B cell (primary cell): ENCODE measurements around the gene NDC1. TPM values are rescaled to one million over a fixed set of nuclear protein-coding genes. Genes with fewer than 3 reads are reported as not detected.

Source experiments
- ATAC-seq: fragments of 200-7000 bp; cut with Tn5 transposase; one replicate; pipeline ENCODE4 v1.10.0; 2021; ENCODE audit warnings: low read depth, mild to moderate bottlenecking, moderate number of reproducible peaks, moderate library complexity
- CTCF ChIA-PET: fragments of 350-600 bp; sonication (Branson Sonifier 250); formaldehyde crosslinking; loops from one replicate; lab custom pipeline; 2021; ENCODE audit warnings: antibody characterized with exemption, inconsistent platforms; lab: Charles Lee
- POLR2A ChIA-PET: fragments of 350-600 bp; sonication (Branson Sonifier 250); formaldehyde crosslinking; loops from one replicate; lab custom pipeline; 2021; ENCODE audit warnings: antibody characterized with exemption; lab: Charles Lee
- DNase-seq: peaks from one replicate; pipeline ENCODE4 v3.0.0; 2013
- H2AFZ ChIP-seq: 2 replicates; pipeline ENCODE4 v1.6.1; 2012; ENCODE audit warnings: mild to moderate bottlenecking, low read depth, low read length; ENCODE audit not compliant: insufficient read depth, poor library complexity, severe bottlenecking
- H3K27ac ChIP-seq, 2 donors: 1 replicate in 1 of 2; 2 replicates in 1 of 2; pipeline ENCODE4 v1.5.1; 2012 to 2013; ENCODE audit warnings: low read length in 2 of 2, mild to moderate bottlenecking in 2 of 2, moderate library complexity in 1 of 2
- H3K27me3 ChIP-seq, 4 experiments: fragments of 200-600 bp in 1 of 4; sonication (generic) in 1 of 4; replicated peaks in 1 of 4; 1 replicate in 2 of 4; 2 replicates in 2 of 4; pipeline versions ENCODE4 v1.6.1 to v1.7.0; 2013 to 2016; ENCODE audit warnings: low read length in 3 of 4, mild to moderate bottlenecking in 2 of 4, mixed read lengths in 1 of 4, moderate library complexity in 1 of 4; ENCODE audit not compliant: insufficient read depth in 4 of 4, control insufficient read depth in 3 of 4; ENCODE audit errors: control extremely low read depth in 1 of 4
- H3K36me3 ChIP-seq, 2 experiments: replicated peaks in 1 of 2; 1 replicate in 1 of 2; 2 replicates in 1 of 2; pipeline versions ENCODE4 v1.6.1 to v1.7.1; 2013; ENCODE audit warnings: low read length in 1 of 2; ENCODE audit not compliant: insufficient read depth in 2 of 2, control insufficient read depth in 1 of 2; ENCODE audit errors: control extremely low read depth in 1 of 2, extremely low read depth in 1 of 2
- H3K4me1 ChIP-seq, 2 donors: fragments of 200-600 bp in 1 of 2; sonication (generic) in 1 of 2; 1 replicate in 1 of 2; 2 replicates in 1 of 2; pipeline versions ENCODE4 v1.5.1 to v1.6.1; 2013 to 2017; ENCODE audit warnings: low read length in 2 of 2; ENCODE audit not compliant: control insufficient read depth in 2 of 2, insufficient read depth in 2 of 2
- H3K4me2 ChIP-seq: replicated peaks from 2 replicates; pipeline ENCODE3; 2012; ENCODE audit warnings: mild to moderate bottlenecking, low read depth, low read length; ENCODE audit not compliant: poor library complexity, severe bottlenecking
- H3K4me3 ChIP-seq, 5 experiments: fragments of 200-600 bp in 1 of 5; sonication (generic) in 1 of 5; 1 replicate in 3 of 5; 2 replicates in 2 of 5; pipeline versions ENCODE4 v1.5.1 to v1.7.0; 2011 to 2016; ENCODE audit warnings: low read length in 4 of 5, mild to moderate bottlenecking in 4 of 5, low read depth in 2 of 5, control low read depth in 1 of 5, moderate library complexity in 1 of 5; ENCODE audit not compliant: insufficient read depth in 1 of 5; ENCODE audit errors: control extremely low read depth in 1 of 5, extremely low read depth in 1 of 5
- H3K79me2 ChIP-seq: fragments of 200-600 bp; sonication (generic); one replicate; pipeline ENCODE4 v1.6.0; 2016; ENCODE audit warnings: low read length; ENCODE audit not compliant: control insufficient read depth, insufficient read depth
- H3K9ac ChIP-seq: fragments of 200-600 bp; sonication (generic); 2 replicates; pipeline ENCODE4 v1.6.1; 2017; ENCODE audit warnings: mild to moderate bottlenecking, low read length, moderate library complexity
- H3K9me3 ChIP-seq, 3 donors: one replicate each; pipeline versions ENCODE4 v1.6.1 to v1.7.1; 2013; ENCODE audit warnings: low read length in 2 of 3; ENCODE audit not compliant: control insufficient read depth in 2 of 3, insufficient read depth in 1 of 3; ENCODE audit errors: control extremely low read depth in 1 of 3
- H4K20me1 ChIP-seq: 2 replicates; pipeline ENCODE4 v1.6.0; 2012; ENCODE audit warnings: mild to moderate bottlenecking, low read length; ENCODE audit not compliant: insufficient read depth, control insufficient read depth, poor library complexity, severe bottlenecking
- H3K27ac Mint-ChIP-seq: one replicate; pipeline ENCODE4 v1.8.0; 2021; ENCODE audit warnings: mixed read lengths
- H3K27me3 Mint-ChIP-seq: one replicate; pipeline ENCODE4 v1.8.0; 2021; ENCODE audit warnings: mixed read lengths
- H3K4me1 Mint-ChIP-seq: one replicate; pipeline ENCODE4 v1.8.0; 2021; ENCODE audit warnings: mixed read lengths
- H3K4me3 Mint-ChIP-seq: one replicate; pipeline ENCODE4 v1.8.0; 2021; ENCODE audit warnings: mixed read lengths
- H3K9me3 Mint-ChIP-seq: one replicate; pipeline ENCODE4 v1.8.0; 2022; ENCODE audit warnings: mixed read lengths; ENCODE audit not compliant: insufficient read depth
- EZH2 ChIP-seq: IDR thresholded peaks from 2 replicates; pipeline ENCODE4 v1.6.1; 2012; ENCODE audit warnings: borderline replicate concordance, low read depth, mild to moderate bottlenecking, moderate library complexity, low read length; ENCODE audit not compliant: insufficient read depth, poor library complexity, severe bottlenecking
- WGBS: methylation state at CpG from one replicate; pipeline ENCODE4 v1.1.5; 2013; ENCODE audit warnings: missing lambda C conversion rate; ENCODE audit not compliant: insufficient coverage; 5-methylcytosine and 5-hydroxymethylcytosine counted together
- intact Hi-C: fragments of 100-400 bp; cut with micrococcal nuclease; formaldehyde crosslinking; loops from one replicate; pipeline ENCODE4 v1.10.0; 2022
- polyA plus RNA-seq: library from polyadenylated mRNA; depleted of rRNA; stranded (reverse); fragments of >200 nt; gene quantifications from 2 replicates; pipeline ENCODE4 v1.2.3, GENCODE V29; 2012
- total RNA-seq, 2 donors: library from RNA; stranded (reverse); fragments of 120-200 nt in 1 of 2; gene quantifications; 1 replicate in 1 of 2; 2 replicates in 1 of 2; pipeline versions ENCODE4 v1.2.3 to v1.2.4, GENCODE V29; 2013 to 2022
- TF ChIP-seq, protein P1 (sequence below): fragments of 200-600 bp; IDR thresholded peaks from one replicate; pipeline ENCODE4 v1.8.0; 2022; ENCODE audit warnings: antibody characterized with exemption, mild to moderate bottlenecking

The NDC1 gene
- total and polyA plus RNA-seq, 2 donors (not counting 1 experiment from before 2014, with no cell fraction given): 5.0 to 12.0 TPM

DNA sequence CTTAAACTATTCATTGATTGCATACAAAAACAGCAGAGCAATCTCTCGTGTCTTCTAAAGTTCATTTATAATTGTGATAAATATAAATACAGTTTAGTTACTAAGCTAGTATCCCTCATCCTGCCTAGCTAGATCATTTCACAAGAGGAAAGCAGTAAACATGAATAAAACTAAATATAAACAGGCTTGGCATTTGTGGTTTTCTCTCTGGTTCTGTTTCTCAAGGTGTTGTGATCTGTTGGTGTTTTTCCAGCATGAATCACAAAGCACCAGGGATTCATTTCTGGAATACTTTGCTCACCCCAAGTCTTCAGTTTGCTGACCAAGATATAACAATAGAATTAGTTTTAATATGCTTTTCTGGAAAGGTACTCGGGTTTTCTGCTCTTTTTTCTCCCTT, 66.4 kb downstream of the NDC1 start:
- ATAC-seq (no peak), DNase-seq (no peak)
- no peaks in the 10 kb centered on the region for H3K27me3 ChIP-seq
- no peak overlapping the region for H3K27ac ChIP-seq
- no peak overlapping the region for H2AFZ ChIP-seq
- no CpG with 5 or more reads among the region's 2 CpGs for WGBS
- no peaks in the 10 kb centered on the region for H3K4me1 ChIP-seq
- H3K79me2 ChIP-seq: no peaks in the 10 kb centered on the region
- H3K36me3 ChIP-seq: peaks cover 1 to 12% of the 10 kb centered on the region in 2 experiments
- ChIA-PET POLR2A (interaction anchor here (0.6 kb wide), 1 partner anchor 158 kb away, joined by 7 read pairs; no protein-coding TSS in a partner anchor), CTCF (no interaction called here)
- no peak for TF ChIP-seq EZH2
- TF ChIP-seq, protein P1, sequence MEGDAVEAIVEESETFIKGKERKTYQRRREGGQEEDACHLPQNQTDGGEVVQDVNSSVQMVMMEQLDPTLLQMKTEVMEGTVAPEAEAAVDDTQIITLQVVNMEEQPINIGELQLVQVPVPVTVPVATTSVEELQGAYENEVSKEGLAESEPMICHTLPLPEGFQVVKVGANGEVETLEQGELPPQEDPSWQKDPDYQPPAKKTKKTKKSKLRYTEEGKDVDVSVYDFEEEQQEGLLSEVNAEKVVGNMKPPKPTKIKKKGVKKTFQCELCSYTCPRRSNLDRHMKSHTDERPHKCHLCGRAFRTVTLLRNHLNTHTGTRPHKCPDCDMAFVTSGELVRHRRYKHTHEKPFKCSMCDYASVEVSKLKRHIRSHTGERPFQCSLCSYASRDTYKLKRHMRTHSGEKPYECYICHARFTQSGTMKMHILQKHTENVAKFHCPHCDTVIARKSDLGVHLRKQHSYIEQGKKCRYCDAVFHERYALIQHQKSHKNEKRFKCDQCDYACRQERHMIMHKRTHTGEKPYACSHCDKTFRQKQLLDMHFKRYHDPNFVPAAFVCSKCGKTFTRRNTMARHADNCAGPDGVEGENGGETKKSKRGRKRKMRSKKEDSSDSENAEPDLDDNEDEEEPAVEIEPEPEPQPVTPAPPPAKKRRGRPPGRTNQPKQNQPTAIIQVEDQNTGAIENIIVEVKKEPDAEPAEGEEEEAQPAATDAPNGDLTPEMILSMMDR: no peak
- H3K4me3 ChIP-seq: no peak overlapping the region
- H4K20me1 ChIP-seq: no peaks in the 10 kb centered on the region
- H3K4me2 ChIP-seq: no peak overlapping the region
- no peaks in the 10 kb centered on the region for H3K9me3 ChIP-seq
- Mint-ChIP-seq H3K27ac (no peak overlapping the region), H3K9me3 (no peaks in the 10 kb centered on the region), H3K4me1 (no peaks in the 10 kb centered on the region), H3K4me3 (no peak overlapping the region), H3K27me3 (no peaks in the 10 kb centered on the region)
- H3K9ac ChIP-seq: no peak overlapping the region
- intact Hi-C loops: no loop called here

DNA sequence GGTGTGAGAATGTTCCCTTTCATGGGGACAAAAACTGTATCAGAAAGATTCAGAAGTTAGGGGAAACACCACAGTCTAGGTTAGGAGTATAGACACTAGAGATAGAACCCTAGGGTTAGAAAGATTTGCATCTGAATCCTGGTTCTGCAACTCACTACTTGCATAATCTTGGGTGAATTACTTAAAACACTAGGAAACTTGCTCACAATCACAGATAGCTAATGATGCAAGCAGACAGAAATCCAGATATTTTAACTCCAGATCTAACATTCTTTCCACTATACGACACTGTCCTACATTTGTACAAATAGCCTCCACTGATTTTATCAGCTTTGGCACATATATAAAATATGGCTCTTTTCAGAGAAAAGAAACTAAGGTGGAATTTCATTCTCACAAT, 68.3 kb downstream of the NDC1 start:
- H3K79me2 ChIP-seq: no peaks in the 10 kb centered on the region
- Mint-ChIP-seq H3K9me3 (no peaks in the 10 kb centered on the region), H3K27me3 (no peaks in the 10 kb centered on the region), H3K27ac (no peak overlapping the region), H3K4me1 (no peaks in the 10 kb centered on the region), H3K4me3 (no peak overlapping the region)
- intact Hi-C loops: no loop called here
- no peak overlapping the region for H3K9ac ChIP-seq
- H2AFZ ChIP-seq: no peak overlapping the region
- H3K4me3 ChIP-seq: no peak overlapping the region
- ChIA-PET CTCF (no interaction called here), POLR2A (no interaction called here)
- no peaks in the 10 kb centered on the region for H4K20me1 ChIP-seq
- no peak for ATAC-seq
- no peak overlapping the region for H3K4me2 ChIP-seq
- H3K36me3 ChIP-seq: peaks cover 1 to 14% of the 10 kb centered on the region in 2 experiments
- TF ChIP-seq, protein P1: no peak
- no peak for TF ChIP-seq EZH2
- H3K9me3 ChIP-seq: no peaks in the 10 kb centered on the region
- H3K4me1 ChIP-seq: no peaks in the 10 kb centered on the region
- no peak overlapping the region for H3K27ac ChIP-seq
- DNase-seq: no peak
- no CpG with 5 or more reads among the region's 1 CpG for WGBS
- H3K27me3 ChIP-seq: no peaks in the 10 kb centered on the region
